ENCODE measurements around the gene ENPP1.

The ENPP1 gene

GRCh38 chr6:131807644-131808459 lies at the start of gene ENPP1:
Gene ENPP1 (plus strand): TSS chr6:131808020. CDS start chr6:131808036, 16 bp downstream.
- DNase-seq (ENCODE audit: low spot score), result peak; percentile 58

GRCh38 chr6:131758920-131759319 lies 48.9 kb upstream of the ENPP1 start:
- DNase-seq (ENCODE audit: low spot score), result no peak

- no peak for DNase-seq (ENCODE audit: low spot score)
Measured at GRCh38 chr6:131761060-131761761, 46.6 kb upstream of the ENPP1 start.

- no peak for DNase-seq (ENCODE audit: low spot score)
Measured at GRCh38 chr6:131761762-131762067, 46.1 kb upstream of the ENPP1 start.

- DNase-seq (ENCODE audit: low spot score), result no peak
Measured at GRCh38 chr6:131762984-131763383, 44.8 kb upstream of the ENPP1 start.

- no peak for DNase-seq (ENCODE audit: low spot score)
Measured at GRCh38 chr6:131763749-131764148, 44.1 kb upstream of the ENPP1 start.

GRCh38 chr6:131764350-131764749 lies 43.5 kb upstream of the ENPP1 start:
- no peak for DNase-seq (ENCODE audit: low spot score)

GRCh38 chr6:131765081-131765803 lies 42.6 kb upstream of the ENPP1 start:
- DNase-seq (ENCODE audit: low spot score), result no peak

GRCh38 chr6:131765804-131766135 lies 42.0 kb upstream of the ENPP1 start:
- DNase-seq (ENCODE audit: low spot score), result no peak

- DNase-seq (ENCODE audit: low spot score), result no peak
Measured at GRCh38 chr6:131766631-131767030, 41.2 kb upstream of the ENPP1 start.

GRCh38 chr6:131768964-131769363 lies 38.9 kb upstream of the ENPP1 start:
- DNase-seq (ENCODE audit: low spot score), result no peak

GRCh38 chr6:131769385-131770141 lies 38.3 kb upstream of the ENPP1 start:
- no peak for DNase-seq (ENCODE audit: low spot score)

GRCh38 chr6:131770776-131771175 lies 37.0 kb upstream of the ENPP1 start:
- no peak for DNase-seq (ENCODE audit: low spot score)

GRCh38 chr6:131773284-131773950 lies 34.4 kb upstream of the ENPP1 start:
- no peak for DNase-seq (ENCODE audit: low spot score)

GRCh38 chr6:131775886-131776285 lies 31.9 kb upstream of the ENPP1 start:
- no peak for DNase-seq (ENCODE audit: low spot score)

- no peak for DNase-seq (ENCODE audit: low spot score)
Measured at GRCh38 chr6:131776985-131777384, 30.8 kb upstream of the ENPP1 start.

- no peak for DNase-seq (ENCODE audit: low spot score)
Measured at GRCh38 chr6:131778169-131778568, 29.7 kb upstream of the ENPP1 start.

GRCh38 chr6:131779304-131779703 lies 28.5 kb upstream of the ENPP1 start:
- DNase-seq (ENCODE audit: low spot score), result no peak

- DNase-seq (ENCODE audit: low spot score), result no peak
Measured at GRCh38 chr6:131780600-131780999, 27.2 kb upstream of the ENPP1 start.

- no peak for DNase-seq (ENCODE audit: low spot score)
Measured at GRCh38 chr6:131781687-131782086, 26.1 kb upstream of the ENPP1 start.

GRCh38 chr6:131782764-131783163 lies 25.1 kb upstream of the ENPP1 start:
- no peak for DNase-seq (ENCODE audit: low spot score)

GRCh38 chr6:131784561-131784960 lies 23.3 kb upstream of the ENPP1 start:
- DNase-seq (ENCODE audit: low spot score), result no peak
